NCI-H1417 treated with DMSO at 0.1 percent for 48 hours (cell line): ENCODE results near the gene JAKMIP3.

Experiments
- DNase-seq: peaks from one replicate; lab custom pipeline; 2025; lab: John Stamatoyannopoulos, UW

JAKMIP3 gene

GRCh38 chr10:132065491-132066105 lies at the start of gene JAKMIP3:
TSS of gene JAKMIP3 (plus strand) at chr10:132065946. CDS start at chr10:132104809, 38,863 bp downstream.
- no peak for DNase-seq

- no peak for DNase-seq
Observed at GRCh38 chr10:132016514-132016913, 49.2 kb upstream of the JAKMIP3 start.

- DNase-seq = no peak
Observed at GRCh38 chr10:132018446-132018845, 47.3 kb upstream of the JAKMIP3 start.

- no peak for DNase-seq
Observed at GRCh38 chr10:132019366-132019765, 46.4 kb upstream of the JAKMIP3 start.

- no peak for DNase-seq
Observed at GRCh38 chr10:132020456-132020855, 45.3 kb upstream of the JAKMIP3 start.

GRCh38 chr10:132021046-132021445 lies 44.7 kb upstream of the JAKMIP3 start:
- DNase-seq = no peak

- no peak for DNase-seq
Observed at GRCh38 chr10:132021504-132022143, 44.1 kb upstream of the JAKMIP3 start.

GRCh38 chr10:132022241-132022640 lies 43.5 kb upstream of the JAKMIP3 start:
- no peak for DNase-seq

GRCh38 chr10:132023092-132023811 lies 42.5 kb upstream of the JAKMIP3 start:
- no peak for DNase-seq

- no peak for DNase-seq
Observed at GRCh38 chr10:132027423-132027983, 38.2 kb upstream of the JAKMIP3 start.

GRCh38 chr10:132028706-132029105 lies 37.0 kb upstream of the JAKMIP3 start:
- no peak for DNase-seq

GRCh38 chr10:132030898-132031463 lies 34.8 kb upstream of the JAKMIP3 start:
- no peak for DNase-seq

- DNase-seq = no peak
Observed at GRCh38 chr10:132033632-132034031, 32.1 kb upstream of the JAKMIP3 start.

- DNase-seq = no peak
Observed at GRCh38 chr10:132035476-132035875, 30.3 kb upstream of the JAKMIP3 start.

GRCh38 chr10:132036153-132036886 lies 29.4 kb upstream of the JAKMIP3 start:
- DNase-seq = no peak

- DNase-seq = no peak
Observed at GRCh38 chr10:132036887-132037675, 28.7 kb upstream of the JAKMIP3 start.

GRCh38 chr10:132037676-132037975 lies 28.1 kb upstream of the JAKMIP3 start:
- DNase-seq = no peak

- no peak for DNase-seq
Observed at GRCh38 chr10:132039371-132039770, 26.4 kb upstream of the JAKMIP3 start.

GRCh38 chr10:132040046-132040445 lies 25.7 kb upstream of the JAKMIP3 start:
- DNase-seq = no peak

- DNase-seq = no peak
Observed at GRCh38 chr10:132041340-132041739, 24.4 kb upstream of the JAKMIP3 start.
